ENCODE measurements around the gene GBX1. TPM values are rescaled to one million over a fixed set of nuclear protein-coding genes. Genes with fewer than 3 reads are reported as not detected.
A peak's percentile ranks its signal among the peaks of the same experiment; 100 is the strongest.

The GBX1 gene
- total RNA-seq, 2 donors from 2014 or later: not detected

DNA sequence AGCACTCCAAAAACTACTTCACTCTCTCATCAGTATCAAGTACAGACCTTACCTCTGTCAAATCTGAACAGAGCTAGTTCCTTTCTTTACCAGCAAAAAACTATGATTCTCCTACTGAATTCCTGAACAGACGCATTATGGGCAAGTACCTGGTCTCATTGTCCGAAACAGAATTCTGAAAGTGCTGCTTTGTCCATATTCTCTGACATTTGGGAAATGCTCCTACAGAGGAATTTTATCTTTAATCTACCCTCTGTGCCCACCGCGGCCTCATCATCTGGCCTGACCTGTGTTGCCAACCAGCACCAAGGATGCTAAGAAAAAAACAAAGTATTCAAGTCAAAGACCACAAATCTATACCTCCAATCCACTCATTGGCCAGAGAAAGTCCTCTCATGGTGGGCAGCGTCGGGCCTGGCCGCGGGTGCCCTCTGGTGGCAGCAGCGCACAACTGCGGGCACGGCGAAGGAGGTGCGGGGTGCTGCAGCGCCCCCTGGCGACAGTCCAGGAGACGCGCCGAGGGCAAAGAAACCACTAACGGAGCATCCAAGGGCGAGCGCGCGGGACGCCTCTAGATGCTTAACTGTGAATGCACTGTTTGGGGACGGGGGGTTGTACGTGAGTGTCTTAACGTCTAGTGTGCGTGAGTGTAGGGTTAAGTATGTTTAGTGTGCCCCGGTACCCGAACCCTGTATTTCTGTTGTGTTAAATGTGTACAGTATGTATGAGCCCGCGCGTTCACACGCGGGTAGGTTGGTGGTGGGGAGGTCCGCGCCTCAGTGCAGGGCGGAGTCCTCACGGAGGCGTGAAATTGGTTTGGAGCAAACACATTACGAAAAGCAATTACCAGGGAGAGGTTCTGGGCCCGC, 5.0 kb upstream of the GBX1 start:
- 36 to 46% methylated on average over 24 to 42 of the region's 42 CpGs for WGBS, 2 experiments (ENCODE audit: insufficient coverage in 1 of 2, insufficient read length in 1 of 2)
- Histone ChIP-seq H3K27me3 (ENCODE audit: control insufficient read depth, insufficient read depth, low read length, poor library complexity, severe bottlenecking) (peaks cover 59% of the 10 kb centered on the region), H3K27ac (ENCODE audit: low read depth, low read length) (no peak overlapping the region), H3K9me3 (ENCODE audit: control insufficient read depth, low read length) (peaks cover 7% of the 10 kb centered on the region), H3K4me1 (ENCODE audit: control insufficient read depth, insufficient read depth, low read length) (no peaks in the 10 kb centered on the region), H3K9ac (ENCODE audit: extremely low read depth, low read length, poor library complexity, severe bottlenecking) (no peak overlapping the region), H3K36me3 (ENCODE audit: control insufficient read depth, insufficient read depth, low read length) (no peaks in the 10 kb centered on the region), H3K4me3 (ENCODE audit: low read length) (no peak overlapping the region)
- H3K9me3 Mint-ChIP-seq: peaks cover 19% of the 10 kb centered on the region
- H3K27me3 Mint-ChIP-seq (ENCODE audit: insufficient read depth): peaks cover 93% of the 10 kb centered on the region
- peaks cover 2% of the 10 kb centered on the region for H3K36me3 Mint-ChIP-seq (ENCODE audit: low read depth)
- peak; percentile 93 for DNase-seq
- H3K4me3 Mint-ChIP-seq: no peak overlapping the region
- peaks cover 9% of the 10 kb centered on the region for H3K4me1 Mint-ChIP-seq
- TF ChIP-seq, protein P1, sequence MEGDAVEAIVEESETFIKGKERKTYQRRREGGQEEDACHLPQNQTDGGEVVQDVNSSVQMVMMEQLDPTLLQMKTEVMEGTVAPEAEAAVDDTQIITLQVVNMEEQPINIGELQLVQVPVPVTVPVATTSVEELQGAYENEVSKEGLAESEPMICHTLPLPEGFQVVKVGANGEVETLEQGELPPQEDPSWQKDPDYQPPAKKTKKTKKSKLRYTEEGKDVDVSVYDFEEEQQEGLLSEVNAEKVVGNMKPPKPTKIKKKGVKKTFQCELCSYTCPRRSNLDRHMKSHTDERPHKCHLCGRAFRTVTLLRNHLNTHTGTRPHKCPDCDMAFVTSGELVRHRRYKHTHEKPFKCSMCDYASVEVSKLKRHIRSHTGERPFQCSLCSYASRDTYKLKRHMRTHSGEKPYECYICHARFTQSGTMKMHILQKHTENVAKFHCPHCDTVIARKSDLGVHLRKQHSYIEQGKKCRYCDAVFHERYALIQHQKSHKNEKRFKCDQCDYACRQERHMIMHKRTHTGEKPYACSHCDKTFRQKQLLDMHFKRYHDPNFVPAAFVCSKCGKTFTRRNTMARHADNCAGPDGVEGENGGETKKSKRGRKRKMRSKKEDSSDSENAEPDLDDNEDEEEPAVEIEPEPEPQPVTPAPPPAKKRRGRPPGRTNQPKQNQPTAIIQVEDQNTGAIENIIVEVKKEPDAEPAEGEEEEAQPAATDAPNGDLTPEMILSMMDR (conservative IDR thresholded peaks at IDR 0.05): peak; percentile 100
- no peak overlapping the region for H3K27ac Mint-ChIP-seq

DNA sequence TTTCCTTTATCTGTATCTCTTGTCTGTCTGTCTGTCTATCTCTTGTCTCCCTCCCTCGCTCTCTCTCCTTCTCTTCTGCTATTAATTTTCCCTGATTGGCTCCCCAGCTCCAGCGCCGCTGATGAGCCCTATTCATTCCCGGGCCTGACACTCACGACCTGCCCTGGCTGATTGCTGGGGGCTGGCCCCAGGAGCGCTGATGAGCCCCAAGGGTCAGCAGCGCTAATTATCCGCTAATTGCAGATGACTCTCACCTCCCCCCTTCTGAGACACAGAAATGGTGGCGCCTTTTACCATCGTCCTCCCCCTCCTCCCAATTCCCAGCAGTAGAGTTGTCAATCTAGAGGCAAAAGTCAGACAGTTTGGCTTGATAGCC, 1.3 kb upstream of the GBX1 start:
- no peaks in the 10 kb centered on the region for H3K36me3 ChIP-seq (ENCODE audit: control insufficient read depth, insufficient read depth, low read length)
- no peaks in the 10 kb centered on the region for H3K36me3 Mint-ChIP-seq (ENCODE audit: low read depth)
- WGBS, 2 experiments (ENCODE audit: insufficient coverage in 1 of 2, insufficient read length in 1 of 2): 22 to 30% methylated on average over 4 to 10 of the region's 10 CpGs
- DNase-seq: no peak
- no peak overlapping the region for H3K4me3 ChIP-seq (ENCODE audit: low read length)
- H3K27me3 Mint-ChIP-seq (ENCODE audit: insufficient read depth): peaks cover 58% of the 10 kb centered on the region
- H3K27ac ChIP-seq (ENCODE audit: low read depth, low read length): no peak overlapping the region
- peak overlapping the region; percentile 32 for H3K4me3 Mint-ChIP-seq
- H3K9me3 Mint-ChIP-seq: peaks cover 10% of the 10 kb centered on the region
- H3K4me1 Mint-ChIP-seq: peaks cover 9% of the 10 kb centered on the region
- H3K4me1 ChIP-seq (ENCODE audit: control insufficient read depth, insufficient read depth, low read length): no peaks in the 10 kb centered on the region
- peaks cover 7% of the 10 kb centered on the region for H3K9me3 ChIP-seq (ENCODE audit: control insufficient read depth, low read length)
- H3K27me3 ChIP-seq (ENCODE audit: control insufficient read depth, insufficient read depth, low read length, poor library complexity, severe bottlenecking): peaks cover 85% of the 10 kb centered on the region
- H3K9ac ChIP-seq (ENCODE audit: extremely low read depth, low read length, poor library complexity, severe bottlenecking): no peak overlapping the region
- TF ChIP-seq, protein P1 (conservative IDR thresholded peaks at IDR 0.05): no peak
- no peak overlapping the region for H3K27ac Mint-ChIP-seq

DNA sequence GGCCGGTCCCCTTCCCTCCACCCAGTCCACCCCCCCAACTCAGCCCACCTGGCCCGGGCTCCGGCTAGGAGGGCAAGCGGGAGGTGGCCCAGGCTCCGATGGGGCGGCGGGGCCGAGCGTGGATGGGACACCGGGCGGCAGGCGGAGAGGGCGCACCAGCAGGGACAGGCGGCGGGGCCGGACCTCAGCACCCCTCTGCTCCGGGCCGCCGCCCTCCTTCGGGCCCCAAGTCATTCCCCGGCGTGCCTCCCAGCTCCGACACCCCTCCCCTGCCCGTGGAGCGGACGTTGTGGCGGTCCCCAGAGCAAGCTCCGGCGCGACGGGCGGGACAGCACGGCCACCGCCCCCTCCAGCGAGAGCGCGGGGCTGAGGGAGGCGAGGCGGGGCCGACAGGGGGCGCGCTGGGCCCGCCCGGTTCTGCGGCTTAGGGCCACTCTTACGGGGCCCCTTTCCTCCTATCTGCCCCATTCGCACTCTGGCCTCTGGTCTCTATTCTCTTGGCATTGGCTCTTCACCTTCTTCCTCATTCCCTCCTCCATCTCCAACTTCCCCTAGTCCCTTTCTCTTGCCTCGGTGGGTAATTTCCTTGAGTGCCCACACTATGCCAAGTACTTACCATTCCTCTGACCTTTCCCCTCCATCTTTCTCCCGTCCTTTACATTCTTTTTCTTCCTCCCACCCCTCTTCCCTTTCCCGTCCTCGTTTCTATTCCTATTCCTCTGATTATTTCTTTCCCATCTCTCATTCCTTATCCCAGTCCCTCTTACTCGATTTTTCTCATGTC, 701 bp upstream of the GBX1 start:
- no peak overlapping the region for H3K9ac ChIP-seq (ENCODE audit: extremely low read depth, low read length, poor library complexity, severe bottlenecking)
- H3K27me3 Mint-ChIP-seq (ENCODE audit: insufficient read depth): peaks cover 52% of the 10 kb centered on the region
- peaks cover 86% of the 10 kb centered on the region for H3K27me3 ChIP-seq (ENCODE audit: control insufficient read depth, insufficient read depth, low read length, poor library complexity, severe bottlenecking)

More for the DNA sequence above, 701 bp upstream of the GBX1 start:
- no peak overlapping the region for H3K27ac Mint-ChIP-seq
- TF ChIP-seq, protein P1 (conservative IDR thresholded peaks at IDR 0.05): peak; percentile 96
- Histone ChIP-seq H3K4me1 (ENCODE audit: control insufficient read depth, insufficient read depth, low read length) (no peaks in the 10 kb centered on the region), H3K9me3 (ENCODE audit: control insufficient read depth, low read length) (peaks cover 4% of the 10 kb centered on the region), H3K4me3 (ENCODE audit: low read length) (peak overlapping the region; percentile 43), H3K27ac (ENCODE audit: low read depth, low read length) (no peak overlapping the region), H3K36me3 (ENCODE audit: control insufficient read depth, insufficient read depth, low read length) (no peaks in the 10 kb centered on the region)
- WGBS, 2 experiments (ENCODE audit: insufficient coverage in 1 of 2, insufficient read length in 1 of 2): 3 to 4% methylated on average over 18 to 52 of the region's 52 CpGs
- H3K9me3 Mint-ChIP-seq: peaks cover 5% of the 10 kb centered on the region
- no peaks in the 10 kb centered on the region for H3K36me3 Mint-ChIP-seq (ENCODE audit: low read depth)
- DNase-seq: peak; percentile 92
- peak overlapping the region; percentile 32 for H3K4me3 Mint-ChIP-seq
- peaks cover 9% of the 10 kb centered on the region for H3K4me1 Mint-ChIP-seq

All from endodermal cell (in vitro differentiated cells).